GM12801 (cell line): ENCODE measurements around the gene TRPV4.

Experiments used
- CTCF ChIP-seq: IDR thresholded peaks from one replicate; pipeline ENCODE4 v1.5.1; 2011; ENCODE audit warnings: control low read depth; ENCODE audit not compliant: insufficient read length; ENCODE audit errors: extremely low read depth

TRPV4 gene

GRCh38 chr12:109797905-109798669 is 35.1 kb downstream of the TRPV4 start:
- TF ChIP-seq CTCF, result no peak

- TF ChIP-seq CTCF, result no peak
These were observed 37.1 kb downstream of the TRPV4 start for GRCh38 chr12:109796057-109796456.

GRCh38 chr12:109795023-109795422 is 38.2 kb downstream of the TRPV4 start:
- TF ChIP-seq CTCF, result no peak

- no peak for TF ChIP-seq CTCF
These were observed 39.2 kb downstream of the TRPV4 start for GRCh38 chr12:109793826-109794501.

- TF ChIP-seq CTCF, result no peak
These were observed 39.8 kb downstream of the TRPV4 start for GRCh38 chr12:109793411-109793810.

- TF ChIP-seq CTCF, result no peak
These were observed 40.2 kb downstream of the TRPV4 start for GRCh38 chr12:109792992-109793391.

- no peak for TF ChIP-seq CTCF
These were observed 43.6 kb downstream of the TRPV4 start for GRCh38 chr12:109789526-109790048.
